Stomach smooth muscle (tissue), 2 donors: ENCODE data around the gene SERTAD3.
"Not testable (repeated sequence)": the region's sequence is repeated elsewhere in the genome, so short reads cannot be mapped to it uniquely, and the experiment has no call there.

ENCODE experiments used
- H3K27ac ChIP-seq: one replicate; pipeline ENCODE4 v1.7.0; 2013; ENCODE audit warnings: mild to moderate bottlenecking, low read length, inconsistent platforms
- H3K27me3 ChIP-seq, 2 donors: one replicate each; pipeline ENCODE4 v1.7.0; 2013; ENCODE audit warnings: low read length in 2 of 2; ENCODE audit not compliant: insufficient read depth in 2 of 2, control insufficient read depth in 1 of 2
- H3K36me3 ChIP-seq, 2 donors: one replicate each; pipeline ENCODE4 v1.7.0; 2013; ENCODE audit warnings: low read length in 2 of 2; ENCODE audit not compliant: control insufficient read depth in 2 of 2, insufficient read depth in 2 of 2
- H3K4me1 ChIP-seq: one replicate; pipeline ENCODE4 v1.7.0; 2013; ENCODE audit warnings: low read length; ENCODE audit not compliant: control insufficient read depth, insufficient read depth
- H3K4me3 ChIP-seq, 2 donors: one replicate each; pipeline ENCODE4 v1.7.0; 2013; ENCODE audit warnings: low read length in 2 of 2
- H3K9ac ChIP-seq, 2 donors: one replicate each; pipeline ENCODE4 v1.7.0; 2013; ENCODE audit warnings: low read length in 2 of 2, mild to moderate bottlenecking in 1 of 2
- H3K9me3 ChIP-seq, 2 donors: one replicate each; pipeline ENCODE4 v1.7.0; 2013; ENCODE audit warnings: low read length in 2 of 2; ENCODE audit not compliant: control insufficient read depth in 2 of 2
- donor health status: healthy.
- donor health status: Pancreatic carcinoma.

SERTAD3 gene

DNA sequence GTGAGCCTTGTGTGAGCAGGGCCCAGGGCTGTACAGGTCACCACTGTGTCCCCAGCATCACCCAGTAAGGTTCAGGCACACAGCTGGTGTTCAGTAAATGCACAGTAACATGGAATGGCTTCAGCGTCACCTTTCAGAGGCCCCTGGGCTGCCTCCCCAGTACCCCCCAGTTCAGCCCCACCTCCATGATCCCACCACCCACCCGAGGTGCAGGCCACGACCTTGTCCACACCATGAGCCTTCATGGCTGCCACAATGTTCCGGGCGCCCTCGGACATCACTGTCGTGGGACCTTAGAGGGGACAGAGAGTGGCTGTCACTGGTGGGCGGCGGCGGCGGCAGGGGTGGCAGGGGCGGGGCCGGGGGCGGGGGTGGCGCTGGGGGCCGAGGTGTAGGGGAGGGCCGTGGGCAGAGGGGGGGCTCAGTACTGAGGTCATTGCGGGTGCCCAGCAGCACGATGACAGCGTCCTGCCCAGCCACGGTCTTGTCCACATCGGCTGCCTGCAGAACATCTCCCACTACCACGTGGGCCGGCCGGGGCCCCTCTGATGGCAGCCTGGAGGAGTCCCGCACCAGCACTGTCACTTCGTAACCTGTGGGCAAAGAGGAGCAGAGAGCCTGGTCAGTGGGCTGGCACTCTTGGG, 13.9 kb upstream of the SERTAD3 start:
- no peak overlapping the region for H3K4me3 ChIP-seq
- H3K9ac ChIP-seq: no peak overlapping the region
- peaks cover 5% of the 10 kb centered on the region in 2 donors for H3K36me3 ChIP-seq
- H3K27ac ChIP-seq: no peak overlapping the region
- H3K9me3 ChIP-seq: no peaks in the 10 kb centered on the region
- H3K27me3 ChIP-seq: no peaks in the 10 kb centered on the region
- no peaks in the 10 kb centered on the region for H3K4me1 ChIP-seq

DNA sequence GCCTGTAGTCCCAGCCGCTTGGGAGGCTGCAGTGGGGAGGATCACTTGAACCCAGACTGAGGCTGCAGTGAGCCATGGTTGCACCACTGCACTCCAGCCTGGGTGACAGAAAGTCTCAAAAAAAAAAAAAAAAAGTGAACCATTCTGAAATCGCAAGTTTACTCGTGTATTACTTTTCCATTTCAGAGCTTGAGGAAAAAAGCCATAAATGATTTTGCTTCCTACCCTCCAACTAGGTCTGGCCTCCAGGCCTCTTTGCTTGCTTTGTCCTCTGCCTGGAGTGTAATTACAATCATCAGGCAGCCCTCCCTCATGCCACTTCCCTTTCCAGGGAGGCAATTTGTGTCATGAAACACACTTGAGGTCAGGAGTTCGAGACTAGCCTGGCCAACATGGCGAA, 12.9 kb upstream of the SERTAD3 start:
- no peak overlapping the region for H3K27ac ChIP-seq
- H3K27me3 ChIP-seq: no peaks in the 10 kb centered on the region
- H3K9ac ChIP-seq: no peak overlapping the region
- no peak overlapping the region for H3K4me3 ChIP-seq
- H3K4me1 ChIP-seq: no peaks in the 10 kb centered on the region
- H3K9me3 ChIP-seq: no peaks in the 10 kb centered on the region
- peaks cover 5% of the 10 kb centered on the region in 2 donors for H3K36me3 ChIP-seq

DNA sequence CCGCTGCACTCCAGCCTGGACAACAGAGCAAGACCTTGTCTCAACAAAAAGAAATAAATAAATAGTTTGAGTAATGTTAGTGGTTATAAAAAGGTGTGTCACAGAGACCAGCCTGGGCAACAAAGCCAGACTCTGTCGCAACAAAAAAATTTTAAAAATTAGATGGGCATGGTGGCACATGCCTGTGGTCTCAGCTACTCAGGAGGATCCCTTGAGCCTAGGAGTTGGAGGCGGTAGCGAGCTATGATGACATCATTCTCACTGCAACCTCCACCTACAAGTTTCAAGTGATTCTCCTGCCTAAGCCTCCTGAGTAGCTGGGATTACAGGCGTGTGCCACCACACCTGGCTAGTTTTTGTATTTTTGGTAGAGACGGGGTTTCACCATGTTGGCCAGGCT, 9.8 kb upstream of the SERTAD3 start:
- not testable (repeated sequence) for H3K9ac ChIP-seq, H3K4me3 ChIP-seq, H3K4me1 ChIP-seq, H3K9me3 ChIP-seq, H3K27ac ChIP-seq, H3K27me3 ChIP-seq
- H3K36me3 ChIP-seq: peaks cover 5 to 11% of the 10 kb centered on the region in 2 donors

DNA sequence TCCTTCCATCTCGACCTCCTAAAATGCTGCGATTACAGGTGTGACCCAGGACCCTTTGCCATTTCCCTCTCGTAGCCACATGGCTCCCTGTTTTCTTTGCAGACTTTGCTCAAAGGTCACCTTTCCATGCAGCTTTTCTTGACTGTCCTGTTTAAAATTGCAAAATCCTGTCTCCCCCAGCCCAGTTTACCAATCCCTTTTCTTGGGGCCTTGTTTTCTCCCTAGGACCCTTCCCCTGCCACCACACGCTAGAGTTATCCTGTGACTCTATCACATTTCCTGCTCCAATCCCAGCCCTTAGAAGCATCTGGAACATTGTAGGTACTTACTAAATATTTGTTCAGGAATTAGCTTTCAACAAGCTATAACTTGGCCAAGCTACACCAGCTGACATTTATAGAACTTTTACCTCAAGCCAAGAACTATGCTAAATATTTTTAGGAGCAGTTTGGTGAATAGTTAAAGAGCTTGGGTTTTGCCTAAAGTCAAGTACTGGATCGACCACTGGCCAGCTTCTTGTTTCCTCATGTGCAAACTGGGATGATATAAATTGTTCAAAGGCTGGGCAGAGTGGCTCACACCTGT, 9.1 kb upstream of the SERTAD3 start:
- H3K27ac ChIP-seq: no peak overlapping the region
- H3K9me3 ChIP-seq: no peaks in the 10 kb centered on the region
- no peak overlapping the region for H3K9ac ChIP-seq
- no peak overlapping the region for H3K4me3 ChIP-seq
- H3K36me3 ChIP-seq: peaks cover 5 to 16% of the 10 kb centered on the region in 2 donors
- H3K4me1 ChIP-seq: no peaks in the 10 kb centered on the region
- no peaks in the 10 kb centered on the region for H3K27me3 ChIP-seq

DNA sequence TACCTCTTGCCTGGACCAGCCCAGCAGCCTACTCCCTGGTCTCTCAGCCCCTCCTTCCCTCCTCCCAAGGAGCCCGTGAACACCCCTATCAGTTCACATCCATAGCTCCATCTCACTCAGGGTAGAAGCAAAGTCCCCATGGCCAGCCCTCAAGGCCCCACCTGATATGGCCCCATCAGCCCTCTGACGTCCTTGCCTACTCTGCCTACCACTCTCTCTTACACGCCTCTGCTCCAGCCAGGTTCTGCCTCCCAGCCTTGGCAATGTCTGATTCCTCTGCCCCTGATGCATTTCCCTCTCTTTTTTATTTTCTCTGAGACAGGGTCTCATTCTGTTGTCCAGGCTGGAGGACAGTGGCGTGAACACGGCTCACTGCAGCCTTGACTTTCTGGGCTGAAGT, 7.9 kb upstream of the SERTAD3 start:
- Histone ChIP-seq H3K4me1 (no peaks in the 10 kb centered on the region), H3K4me3 (no peak overlapping the region), H3K36me3 (peaks cover 8 to 23% of the 10 kb centered on the region in 2 donors), H3K9ac (no peak overlapping the region), H3K9me3 (no peaks in the 10 kb centered on the region), H3K27me3 (no peaks in the 10 kb centered on the region), H3K27ac (no peak overlapping the region)

DNA sequence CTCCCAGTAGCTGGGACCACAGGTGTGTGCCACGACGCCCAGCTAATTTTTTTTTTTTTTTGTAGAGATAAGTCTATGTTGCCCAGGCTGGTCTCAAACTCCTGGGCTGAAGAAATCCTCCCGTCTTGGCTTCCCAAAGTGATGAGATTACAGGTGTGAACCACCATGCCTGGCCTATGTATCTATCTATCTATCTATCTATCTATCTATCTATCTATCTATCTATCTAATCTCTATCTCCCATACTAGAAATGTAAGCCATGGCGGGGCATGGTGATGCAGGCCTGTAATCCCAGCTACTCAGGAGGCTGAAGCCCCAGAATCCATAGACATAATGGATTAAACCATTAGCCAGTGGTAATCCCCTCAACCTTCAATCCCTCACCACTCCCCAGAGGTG, 6.5 kb upstream of the SERTAD3 start:
- Histone ChIP-seq H3K4me3 (no peak overlapping the region), H3K27me3 (no peaks in the 10 kb centered on the region), H3K4me1 (no peaks in the 10 kb centered on the region), H3K27ac (no peak overlapping the region), H3K36me3 (peaks cover 8 to 23% of the 10 kb centered on the region in 2 donors), H3K9ac (no peak overlapping the region), H3K9me3 (no peaks in the 10 kb centered on the region)

DNA sequence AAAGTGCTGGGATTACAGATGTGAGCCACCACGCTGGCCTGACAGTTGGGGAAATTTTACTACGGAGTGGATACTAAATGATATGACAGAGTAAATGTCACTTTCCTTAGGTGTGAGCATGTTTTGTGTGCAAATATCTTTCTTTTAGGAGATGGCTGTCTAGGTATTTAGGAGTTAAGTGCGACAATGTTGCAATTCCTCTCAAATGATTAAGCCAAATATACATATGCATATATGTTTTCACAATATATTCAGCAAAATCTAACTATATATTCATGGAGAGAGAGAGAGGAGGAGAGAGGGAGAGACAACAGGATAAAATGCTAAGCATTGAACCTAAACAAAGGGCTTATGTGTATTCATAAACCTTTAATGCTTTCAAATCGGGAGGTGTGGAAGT, 5.4 kb upstream of the SERTAD3 start:
- no peaks in the 10 kb centered on the region for H3K27me3 ChIP-seq
- no peaks in the 10 kb centered on the region for H3K9me3 ChIP-seq
- no peak overlapping the region for H3K4me3 ChIP-seq
- H3K27ac ChIP-seq: no peak overlapping the region
- no peaks in the 10 kb centered on the region for H3K4me1 ChIP-seq
- H3K9ac ChIP-seq: no peak overlapping the region
- peaks cover 4 to 21% of the 10 kb centered on the region in 2 donors for H3K36me3 ChIP-seq

DNA sequence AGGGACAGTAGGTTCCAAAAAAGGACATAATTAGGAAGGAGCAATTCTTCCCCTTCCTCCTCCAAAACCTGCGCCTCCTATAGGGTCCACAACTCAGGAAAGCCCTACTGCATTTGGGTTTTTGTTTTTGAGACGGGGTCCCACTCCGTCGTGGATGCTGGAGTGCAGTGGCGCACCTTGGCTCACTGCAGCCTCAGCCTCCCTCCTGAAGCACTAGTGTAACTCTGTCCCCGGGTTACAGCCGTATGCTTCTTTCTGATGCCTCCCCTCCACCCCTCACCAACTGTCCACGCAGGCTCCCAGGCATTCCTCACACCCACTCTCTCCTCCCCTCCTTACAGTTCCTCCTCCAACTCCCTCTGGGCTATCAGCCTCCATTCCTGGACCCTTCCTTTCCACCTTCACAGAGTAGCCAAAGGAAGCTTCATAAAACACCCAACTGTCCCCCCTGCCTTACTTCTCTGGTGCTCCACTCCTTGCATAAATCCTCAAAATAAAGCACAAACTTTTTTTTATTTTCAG, 2.2 kb upstream of the SERTAD3 start:
- Histone ChIP-seq H3K9me3 (no peaks in the 10 kb centered on the region), H3K27ac (peak overlapping the region; percentile 49), H3K27me3 (no peaks in the 10 kb centered on the region), H3K9ac (no peak overlapping the region), H3K4me3 (no peak overlapping the region), H3K4me1 (peaks cover 15% of the 10 kb centered on the region), H3K36me3 (peaks cover 9 to 26% of the 10 kb centered on the region in 2 donors)

DNA sequence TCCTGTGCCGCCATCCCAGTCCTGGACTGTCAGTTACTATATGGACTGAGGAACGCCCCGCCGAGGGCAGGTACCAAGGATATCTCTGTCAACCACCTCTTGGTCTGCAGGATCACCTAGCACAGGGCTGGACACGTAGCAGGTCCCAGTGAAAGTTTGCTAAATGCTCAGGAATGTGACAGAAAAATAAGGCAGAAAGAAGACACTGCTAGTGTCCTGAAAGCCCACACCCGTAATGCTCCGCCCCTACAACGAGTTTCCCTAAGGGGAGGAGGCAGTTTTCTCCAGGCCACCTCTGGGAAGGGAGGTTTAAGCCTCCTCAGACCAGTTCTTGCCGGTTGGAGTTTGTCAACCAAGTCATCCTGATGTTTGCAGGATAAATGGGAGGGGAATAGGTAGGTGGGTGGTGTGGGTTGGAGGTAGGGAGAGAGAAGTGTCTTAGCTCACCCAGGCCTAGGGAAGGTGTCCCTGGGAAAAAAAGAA, 1.7 kb upstream of the SERTAD3 start:
- Histone ChIP-seq H3K4me1 (peaks cover 20% of the 10 kb centered on the region), H3K27ac (peak overlapping the region; percentile 49), H3K4me3 (no peak overlapping the region), H3K36me3 (peaks cover 14 to 28% of the 10 kb centered on the region in 2 donors), H3K9me3 (no peaks in the 10 kb centered on the region), H3K9ac (no peak overlapping the region), H3K27me3 (no peaks in the 10 kb centered on the region)

DNA sequence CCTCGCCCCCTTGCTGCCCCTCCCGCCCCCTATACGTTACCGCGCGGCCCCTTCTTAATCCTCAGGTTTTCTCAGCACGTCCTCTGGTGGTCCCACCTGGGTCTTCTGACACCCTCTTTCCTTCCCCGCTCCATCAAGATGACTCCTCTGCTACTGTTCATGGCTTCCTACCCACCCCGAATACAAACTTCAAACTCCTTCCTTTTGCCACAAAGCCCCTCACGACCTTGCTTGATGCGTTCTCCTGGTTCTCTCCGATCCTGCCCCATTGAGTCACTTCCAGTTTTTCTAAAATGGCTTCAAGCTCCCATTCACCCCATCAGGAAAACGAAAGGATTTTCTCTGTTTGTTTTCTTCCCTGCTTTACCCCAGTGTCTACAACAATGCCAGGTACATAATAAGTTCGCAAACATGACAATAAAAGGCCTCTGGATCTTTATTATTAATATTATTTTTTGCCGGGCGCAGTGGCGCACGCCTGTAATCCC, 734 bp upstream of the SERTAD3 start:
- Histone ChIP-seq H3K9ac (peak overlapping the region; percentile 77 to 86), H3K4me1 (peaks cover 24% of the 10 kb centered on the region), H3K36me3 (peaks cover 20 to 37% of the 10 kb centered on the region in 2 donors), H3K9me3 (no peaks in the 10 kb centered on the region), H3K27me3 (no peaks in the 10 kb centered on the region), H3K27ac (peak overlapping the region; percentile 99), H3K4me3 (peak overlapping the region; percentile 58 to 100)
